ENCODE data around the gene ALLC. TPM values are rescaled to one million over a fixed set of nuclear protein-coding genes. Genes with fewer than 3 reads are reported as not detected.

Gene ALLC
- total and polyA plus RNA-seq, 2 experiments from 2014 or later = not detected

DNA sequence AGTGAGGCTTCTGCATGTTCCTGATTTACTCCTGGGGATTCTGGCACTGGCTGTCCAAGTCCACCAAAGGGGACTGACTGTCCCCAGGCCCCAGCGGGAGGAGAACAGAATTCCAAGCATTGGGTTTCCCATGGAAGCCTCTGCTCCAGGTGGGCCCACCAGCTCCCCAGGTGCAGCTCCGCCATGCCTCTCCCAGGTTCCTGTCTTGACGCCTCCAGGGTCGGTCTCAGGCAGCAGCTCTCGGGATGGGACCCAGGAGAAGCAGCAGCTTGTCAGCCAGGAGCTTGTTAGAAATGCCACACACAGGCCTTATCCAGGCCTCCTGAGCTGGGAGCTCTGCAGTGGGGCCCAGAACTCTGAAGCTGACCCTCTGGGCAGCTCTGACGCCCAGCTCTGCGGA, 93.3 kb downstream of the ALLC start:
- no peaks in the 10 kb centered on the region for H3K4me1 ChIP-seq (ENCODE audit: low read depth)
- TF ChIP-seq, protein P1, sequence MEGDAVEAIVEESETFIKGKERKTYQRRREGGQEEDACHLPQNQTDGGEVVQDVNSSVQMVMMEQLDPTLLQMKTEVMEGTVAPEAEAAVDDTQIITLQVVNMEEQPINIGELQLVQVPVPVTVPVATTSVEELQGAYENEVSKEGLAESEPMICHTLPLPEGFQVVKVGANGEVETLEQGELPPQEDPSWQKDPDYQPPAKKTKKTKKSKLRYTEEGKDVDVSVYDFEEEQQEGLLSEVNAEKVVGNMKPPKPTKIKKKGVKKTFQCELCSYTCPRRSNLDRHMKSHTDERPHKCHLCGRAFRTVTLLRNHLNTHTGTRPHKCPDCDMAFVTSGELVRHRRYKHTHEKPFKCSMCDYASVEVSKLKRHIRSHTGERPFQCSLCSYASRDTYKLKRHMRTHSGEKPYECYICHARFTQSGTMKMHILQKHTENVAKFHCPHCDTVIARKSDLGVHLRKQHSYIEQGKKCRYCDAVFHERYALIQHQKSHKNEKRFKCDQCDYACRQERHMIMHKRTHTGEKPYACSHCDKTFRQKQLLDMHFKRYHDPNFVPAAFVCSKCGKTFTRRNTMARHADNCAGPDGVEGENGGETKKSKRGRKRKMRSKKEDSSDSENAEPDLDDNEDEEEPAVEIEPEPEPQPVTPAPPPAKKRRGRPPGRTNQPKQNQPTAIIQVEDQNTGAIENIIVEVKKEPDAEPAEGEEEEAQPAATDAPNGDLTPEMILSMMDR (IDR thresholded peaks at IDR 0.05; ENCODE audit: low read depth, low read length) = no peak
- no peak for DNase-seq (ENCODE audit: low read depth in 1 of 2, low spot score in 1 of 2)

DNA sequence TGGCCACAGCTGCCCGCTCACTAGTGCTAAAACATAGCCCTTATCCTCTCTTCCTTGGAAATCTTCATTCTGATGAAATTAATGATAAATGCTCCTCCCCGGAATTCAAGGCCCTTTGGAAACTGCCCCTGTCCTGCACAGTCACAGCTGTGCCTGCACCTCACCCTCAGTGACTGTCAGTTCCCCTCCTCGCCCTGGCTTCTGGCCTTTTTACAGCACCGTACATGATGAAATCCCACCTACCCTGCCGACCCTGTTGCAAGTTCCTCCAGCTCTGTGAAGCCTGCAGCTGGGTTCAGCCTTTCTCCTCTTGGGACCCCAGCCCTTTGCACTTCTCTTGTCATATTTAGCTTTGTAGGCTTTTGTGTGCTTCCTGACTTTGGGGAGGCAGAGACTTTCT, 93.8 kb downstream of the ALLC start:
- Histone ChIP-seq H3K4me1 (ENCODE audit: low read depth) (no peaks in the 10 kb centered on the region), H3K9me3 (ENCODE audit: low read depth) (no peaks in the 10 kb centered on the region), H3K27ac (no peak overlapping the region), H3K27me3 (no peaks in the 10 kb centered on the region), H3K36me3 (no peaks in the 10 kb centered on the region), H3K4me3 (no peak overlapping the region)
- DNase-seq (ENCODE audit: low read depth in 1 of 2, low spot score in 1 of 2) = no peak
- TF ChIP-seq, protein P1 (IDR thresholded peaks at IDR 0.05; ENCODE audit: low read depth, low read length) = no peak

More for the DNA sequence above, 93.3 kb downstream of the ALLC start:
- Histone ChIP-seq H3K36me3 (no peaks in the 10 kb centered on the region), H3K9me3 (ENCODE audit: low read depth) (no peaks in the 10 kb centered on the region), H3K4me3 (no peak overlapping the region), H3K27ac (no peak overlapping the region), H3K27me3 (no peaks in the 10 kb centered on the region)

Other genes with a start within 250 kb of the ALLC start
- gene ADI1, start 138.7 kb upstream of the ALLC start, total RNA-seq = 15.3 and 26.5 TPM in 2 replicates
- 30.3 and 65.9 TPM in 2 replicates for gene ADI1, start 138.7 kb upstream of the ALLC start, polyA plus RNA-seq
- gene RNASEH1, start 99.9 kb upstream of the ALLC start, total RNA-seq = 24.3 and 24.5 TPM in 2 replicates
- gene RNASEH1, start 99.9 kb upstream of the ALLC start, polyA plus RNA-seq = 34.9 and 41.5 TPM in 2 replicates
- 2,923 and 3,227 TPM in 2 replicates for gene RPS7, start 82.9 kb upstream of the ALLC start, total RNA-seq
- 487 and 521 TPM in 2 replicates for gene RPS7, start 82.9 kb upstream of the ALLC start, polyA plus RNA-seq
- gene COLEC11, start 63.1 kb upstream of the ALLC start, total RNA-seq = 4.7 and 5.4 TPM in 2 replicates
- 5.1 and 5.8 TPM in 2 replicates for gene COLEC11, start 63.1 kb upstream of the ALLC start, polyA plus RNA-seq
- not detected in 2 replicates for gene DCDC2C, start 45.4 kb downstream of the ALLC start, total RNA-seq
- gene DCDC2C, start 45.4 kb downstream of the ALLC start, polyA plus RNA-seq = not detected in 2 replicates

Measured in cardiac muscle cell (in vitro differentiated cells and primary cell).